Measurements from ENCODE around the gene GRAMD2B.
A peak's percentile ranks its signal among the peaks of the same experiment; 100 is the strongest.

GRAMD2B gene

GRCh38 chr5:126483156-126483555, 59.9 kb downstream of the GRAMD2B start:
- no peak for DNase-seq

DNA sequence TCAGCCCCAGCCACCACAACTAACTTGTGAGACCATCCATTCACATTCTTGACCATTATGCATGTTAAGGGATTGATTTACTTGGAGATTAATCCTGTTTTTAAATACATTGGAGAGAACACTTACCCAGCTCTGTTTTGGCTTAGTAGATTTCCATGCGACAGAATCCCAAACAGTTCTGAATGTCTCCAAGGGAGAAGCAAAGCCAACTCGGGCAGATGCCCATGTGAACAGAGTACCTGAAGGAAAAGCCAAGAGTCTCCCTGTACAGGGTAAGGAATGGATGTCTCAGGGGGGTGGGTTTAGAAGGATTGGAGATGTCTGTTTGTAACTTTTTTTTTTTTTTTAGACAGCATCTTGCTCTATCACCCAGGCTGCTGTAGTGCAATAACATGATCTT, 61.0 kb downstream of the GRAMD2B start:
- DNase-seq, result no peak

GRCh38 chr5:126486332-126486731, 63.1 kb downstream of the GRAMD2B start:
- no peak for DNase-seq

- no peak for DNase-seq
Observed at GRCh38 chr5:126487596-126487995, 64.4 kb downstream of the GRAMD2B start.

- no peak for DNase-seq
Observed at GRCh38 chr5:126488443-126489065, 65.3 kb downstream of the GRAMD2B start.

GRCh38 chr5:126490167-126490940, 67.1 kb downstream of the GRAMD2B start:
- DNase-seq, result no peak

- peak; percentile 41 for DNase-seq
Observed at GRCh38 chr5:126492939-126493338, 69.7 kb downstream of the GRAMD2B start.

DNA sequence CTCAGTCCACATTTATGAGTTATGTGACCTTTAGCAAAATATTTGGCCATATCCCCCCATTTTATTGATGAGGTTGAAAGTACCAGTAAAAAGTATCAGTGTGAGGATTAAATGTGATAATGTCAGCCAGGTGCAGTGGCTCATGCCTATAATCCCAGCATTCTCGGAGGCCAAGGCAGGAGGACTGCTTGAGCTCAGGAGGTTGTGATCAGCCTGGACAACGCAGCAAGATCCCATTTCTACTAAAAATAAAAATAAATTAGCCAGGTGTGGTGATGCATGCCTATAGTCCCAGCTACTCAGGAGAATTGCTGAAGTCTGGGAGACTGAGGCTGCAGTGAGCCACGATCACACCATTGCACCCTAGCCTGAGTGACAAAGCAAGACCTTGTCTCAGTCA, 71.2 kb downstream of the GRAMD2B start:
- DNase-seq, result no peak

GRCh38 chr5:126497506-126497905, 74.3 kb downstream of the GRAMD2B start:
- DNase-seq, result no peak

GRCh38 chr5:126499278-126499677, 76.1 kb downstream of the GRAMD2B start:
- DNase-seq, result no peak

DNA sequence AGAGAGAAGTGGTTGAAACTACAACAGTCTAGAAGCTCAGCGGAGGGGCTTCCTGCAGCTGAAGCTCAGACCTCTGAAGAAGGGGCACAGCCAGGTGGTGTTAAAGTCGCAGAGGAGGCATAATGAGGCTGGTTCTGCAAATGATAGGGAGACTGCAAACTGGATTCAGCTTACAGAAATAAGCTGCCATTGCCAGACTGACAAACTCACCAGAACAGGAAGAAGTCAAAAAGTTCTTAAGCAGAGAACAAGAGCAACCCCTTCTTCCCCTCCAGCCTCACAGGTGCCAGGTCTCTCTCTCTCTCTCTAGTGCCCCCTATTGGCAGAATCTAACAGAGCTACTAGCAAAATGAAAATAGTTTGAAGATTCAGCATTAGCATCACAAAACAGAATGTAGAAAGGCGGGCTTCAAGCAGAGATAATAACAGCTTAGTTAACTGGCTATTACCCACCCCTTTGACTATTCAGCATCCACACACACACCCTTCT, 76.7 kb downstream of the GRAMD2B start:
- peak; percentile 86 for DNase-seq

DNA sequence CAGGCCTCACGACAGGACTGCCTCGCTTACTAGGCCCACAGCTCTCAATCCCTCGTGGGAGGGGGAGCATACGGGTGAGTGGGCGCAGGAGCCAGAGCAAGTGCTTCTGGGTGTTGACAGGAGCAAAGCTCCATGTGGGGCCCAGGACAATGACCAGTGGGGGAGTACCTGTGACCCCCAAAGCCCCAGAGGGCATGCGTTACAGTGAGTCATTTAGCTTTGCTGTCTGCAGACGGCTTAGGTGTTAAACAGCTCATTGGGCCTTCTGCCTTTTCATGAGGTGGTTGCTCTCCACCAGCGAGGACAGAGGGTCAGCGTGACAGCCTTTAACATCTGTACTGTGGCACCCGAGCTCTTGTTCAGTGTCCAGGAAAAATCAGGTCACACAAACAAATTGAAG, 78.2 kb downstream of the GRAMD2B start:
- DNase-seq, result no peak

GRCh38 chr5:126503602-126504104, 80.4 kb downstream of the GRAMD2B start:
- DNase-seq, result no peak

GRCh38 chr5:126506079-126506478, 82.9 kb downstream of the GRAMD2B start:
- DNase-seq, result no peak

DNA sequence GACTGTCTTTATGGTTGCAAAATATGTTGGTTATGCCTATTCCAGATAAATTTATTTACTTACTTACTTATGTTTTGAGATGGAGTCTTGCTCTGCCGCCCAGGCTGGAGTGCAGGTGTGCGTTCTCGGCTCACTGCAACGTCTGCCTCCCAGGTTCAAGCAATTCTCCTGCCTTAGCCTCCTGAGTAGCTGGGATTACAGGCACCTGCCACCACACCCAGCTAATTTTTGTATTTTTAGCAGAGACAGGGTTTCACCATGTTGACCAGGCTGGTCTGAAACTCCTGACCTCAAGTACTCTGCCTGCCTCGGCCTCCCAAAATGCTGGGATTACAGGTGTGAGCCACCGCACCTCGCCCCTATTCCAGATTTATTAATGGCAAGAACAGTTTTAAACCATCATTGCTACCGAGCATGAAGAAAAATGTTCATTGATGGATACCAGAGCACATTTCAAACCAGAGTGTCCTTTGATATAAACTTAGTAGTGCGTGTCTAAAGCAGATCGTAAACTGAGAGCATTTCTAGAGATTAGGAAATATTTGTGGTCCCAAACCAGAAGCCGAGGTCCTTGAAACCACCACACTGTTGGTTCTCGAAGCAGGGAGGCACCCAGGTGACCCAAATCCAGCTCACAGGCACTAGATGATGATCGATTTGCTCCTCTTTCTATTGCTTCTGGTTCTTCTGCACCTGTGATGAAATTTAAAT, 85.2 kb downstream of the GRAMD2B start:
- DNase-seq, result no peak

- no peak for DNase-seq
Observed at GRCh38 chr5:126508962-126509279, 85.7 kb downstream of the GRAMD2B start.

DNA sequence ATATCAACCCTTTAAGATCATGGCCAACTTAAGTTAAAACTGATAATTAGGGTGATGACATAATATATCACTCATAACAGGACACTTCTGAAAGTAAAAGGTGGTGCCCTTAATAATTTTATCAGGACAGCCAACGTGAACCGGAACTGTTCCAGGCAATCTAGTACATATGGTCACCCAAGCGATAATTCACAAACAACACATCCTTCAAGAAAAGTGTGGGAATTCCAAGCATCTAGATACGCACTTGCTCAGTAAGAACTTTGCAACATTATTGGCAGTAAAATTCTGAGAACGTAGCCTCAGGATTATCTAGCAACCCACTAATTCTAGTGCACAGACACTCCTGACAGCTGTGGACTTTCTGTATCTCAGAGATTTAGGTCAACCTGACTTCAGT, 86.1 kb downstream of the GRAMD2B start:
- DNase-seq, result no peak

DNA sequence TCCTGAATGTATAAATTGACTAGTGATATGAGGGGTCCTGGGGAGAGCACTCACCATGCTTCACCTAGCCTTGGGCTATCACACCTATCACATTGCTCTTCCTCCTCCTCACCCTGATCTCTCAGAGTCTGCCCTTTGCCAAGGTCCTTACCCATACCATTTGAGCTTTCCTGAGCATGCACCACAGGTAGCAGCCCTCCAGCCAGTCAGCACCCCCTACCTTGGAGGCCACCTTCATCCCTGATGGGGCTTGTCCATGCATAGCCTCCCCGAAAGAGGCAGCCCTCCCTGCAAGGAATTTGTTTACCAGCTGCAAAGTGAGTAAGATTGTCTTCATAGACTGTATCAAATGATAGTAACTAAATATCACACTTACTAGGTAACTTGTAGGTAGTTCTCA, 88.8 kb downstream of the GRAMD2B start:
- no peak for DNase-seq

GRCh38 chr5:126512451-126512850, 89.2 kb downstream of the GRAMD2B start:
- DNase-seq, result no peak

- no peak for DNase-seq
Observed at GRCh38 chr5:126513302-126513701, 90.1 kb downstream of the GRAMD2B start.

DNA sequence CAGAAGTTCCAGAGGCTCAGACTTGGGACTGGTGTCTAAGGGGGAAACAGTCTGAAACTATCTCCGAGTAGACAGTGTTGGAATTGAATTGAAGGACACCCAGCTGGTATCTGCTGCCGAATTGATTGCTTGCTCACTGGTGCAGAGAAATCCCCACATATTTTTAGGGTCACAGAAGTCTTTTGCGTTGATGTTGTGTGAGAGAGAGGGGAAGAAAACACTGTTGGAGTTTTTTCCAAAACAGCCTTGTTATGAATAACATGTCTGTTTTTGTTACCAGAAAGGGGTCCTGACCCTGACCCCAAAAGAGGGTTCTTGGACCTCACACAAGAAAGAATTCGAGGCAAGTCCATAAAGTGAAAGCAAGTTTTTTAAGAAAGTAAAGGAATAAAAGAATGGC, 90.5 kb downstream of the GRAMD2B start:
- no peak for DNase-seq

GRCh38 chr5:126514131-126514557, 90.9 kb downstream of the GRAMD2B start:
- no peak for DNase-seq

DNA sequence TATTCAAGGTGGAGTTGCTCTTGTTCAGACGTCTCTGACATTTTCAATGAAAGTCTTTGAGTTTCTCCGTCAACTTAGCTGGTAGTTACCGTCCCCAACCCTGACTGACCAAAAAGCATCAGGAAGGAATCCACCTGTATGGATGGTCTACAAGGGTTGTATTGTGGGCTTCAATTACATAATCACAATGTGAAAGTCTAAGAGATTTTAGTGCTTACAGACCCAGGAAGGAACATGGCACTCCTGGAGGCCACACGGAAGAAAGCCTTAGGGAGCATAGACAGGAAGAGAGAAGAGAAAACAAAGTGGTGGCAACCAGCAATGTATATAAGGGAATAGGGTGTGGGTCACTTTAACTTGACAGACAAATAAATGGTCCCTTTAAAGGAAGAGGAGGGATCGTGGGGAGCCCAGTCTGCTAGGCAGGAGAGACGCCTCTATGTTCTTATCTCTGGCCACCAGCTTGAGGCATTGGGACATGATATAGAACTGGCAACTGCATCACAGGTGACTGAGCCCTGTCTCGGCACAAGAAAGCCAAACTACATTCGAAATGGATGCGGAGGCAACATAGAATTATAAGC, 91.4 kb downstream of the GRAMD2B start:
- DNase-seq, result no peak

All from NCI-H748 treated with DMSO at 0.1 percent for 48 hours (cell line).